Astrocyte (in vitro differentiated cells and primary cell): Measurements from ENCODE around the gene ROBO3. TPM values are rescaled to one million over a fixed set of nuclear protein-coding genes. Genes with fewer than 3 reads are reported as not detected.

Experiments
- DNase-seq: peaks from one replicate; pipeline ENCODE4 v3.0.0-alpha.2; 2010; ENCODE audit warnings: low read depth
- FAIRE-seq: peaks from 2 replicates; lab custom pipeline; 2011; peaks lifted over from hg19 to GRCh38; lab: Jason Lieb, UNC
- H2AFZ ChIP-seq: 2 replicates; pipeline ENCODE4 v1.6.0; 2012; ENCODE audit warnings: low read depth, low read length, inconsistent platforms
- H3K27ac ChIP-seq: 2 replicates; pipeline ENCODE4 v1.5.1; 2011; ENCODE audit warnings: low read depth, low read length, inconsistent platforms
- H3K27me3 ChIP-seq: 2 replicates; pipeline ENCODE4 v1.6.0; 2011; ENCODE audit warnings: low read length, inconsistent platforms; ENCODE audit not compliant: insufficient read depth
- H3K36me3 ChIP-seq: 2 replicates; pipeline ENCODE4 v1.5.1; 2011; ENCODE audit warnings: low read length, inconsistent platforms; ENCODE audit not compliant: insufficient read depth
- H3K4me1 ChIP-seq: 2 replicates; pipeline ENCODE4 v1.5.1; 2011; ENCODE audit warnings: low read length, inconsistent platforms; ENCODE audit not compliant: insufficient read depth
- H3K4me2 ChIP-seq: 2 replicates; pipeline ENCODE4 v1.6.0; 2012; ENCODE audit warnings: low read length, inconsistent platforms
- H3K4me3 ChIP-seq: 2 replicates; pipeline ENCODE4 v1.5.1; 2011; ENCODE audit warnings: low read depth, mild to moderate bottlenecking, low read length, inconsistent platforms; ENCODE audit not compliant: insufficient read depth
- H3K79me2 ChIP-seq: 2 replicates; pipeline ENCODE4 v1.6.0; 2012; ENCODE audit warnings: mild to moderate bottlenecking, low read length, inconsistent platforms; ENCODE audit not compliant: insufficient read depth
- H3K9ac ChIP-seq: 2 replicates; pipeline ENCODE4 v1.6.0; 2012; ENCODE audit warnings: mild to moderate bottlenecking, low read length, inconsistent platforms
- H3K9me3 ChIP-seq: 2 replicates; pipeline ENCODE4 v1.5.1; 2012; ENCODE audit warnings: low read depth, mild to moderate bottlenecking, low read length, inconsistent platforms; ENCODE audit not compliant: insufficient read depth
- H4K20me1 ChIP-seq: 2 replicates; pipeline ENCODE4 v1.6.0; 2012; ENCODE audit warnings: low read length, inconsistent platforms; ENCODE audit not compliant: insufficient read depth
- H3K27ac Mint-ChIP-seq: one replicate; pipeline ENCODE4 v1.8.0; 2021; ENCODE audit warnings: mild to moderate bottlenecking, mixed read lengths; ENCODE audit not compliant: unreplicated experiment
- H3K27me3 Mint-ChIP-seq: one replicate; pipeline ENCODE4 v1.8.0; 2021; ENCODE audit warnings: low read depth, mixed read lengths; ENCODE audit not compliant: unreplicated experiment
- H3K36me3 Mint-ChIP-seq: one replicate; pipeline ENCODE4 v1.8.0; 2021; ENCODE audit warnings: low read depth, mixed read lengths; ENCODE audit not compliant: unreplicated experiment
- H3K4me1 Mint-ChIP-seq: one replicate; pipeline ENCODE4 v1.8.0; 2021; ENCODE audit warnings: low read depth, mixed read lengths; ENCODE audit not compliant: unreplicated experiment
- H3K4me3 Mint-ChIP-seq: one replicate; pipeline ENCODE4 v1.8.0; 2021; ENCODE audit warnings: mild to moderate bottlenecking, moderate library complexity, mixed read lengths; ENCODE audit not compliant: unreplicated experiment
- H3K9me3 Mint-ChIP-seq: one replicate; pipeline ENCODE4 v1.8.0; 2021; ENCODE audit warnings: mild to moderate bottlenecking, mixed read lengths; ENCODE audit not compliant: unreplicated experiment
- CTCF ChIP-seq: IDR thresholded peaks from 2 replicates; pipeline ENCODE4 v1.5.1; 2011; ENCODE audit warnings: low read depth, mild to moderate bottlenecking, inconsistent platforms, low read length, moderate library complexity; ENCODE audit not compliant: insufficient read depth
- EZH2 ChIP-seq: IDR thresholded peaks from 2 replicates; pipeline ENCODE4 v1.6.1; 2012; ENCODE audit warnings: mild to moderate bottlenecking, low read length, inconsistent platforms; ENCODE audit not compliant: insufficient read depth
- total RNA-seq: library from RNA; stranded (reverse); gene quantifications from 2 replicates; pipeline ENCODE4 v1.2.1, GENCODE V29; 2021

The ROBO3 gene
- total RNA-seq, 1 donor from 2014 or later: 12.9 TPM

- H3K4me1 Mint-ChIP-seq: peaks cover 7% of the 10 kb centered on the region
- H3K27me3 Mint-ChIP-seq: peaks cover 24% of the 10 kb centered on the region
- H3K36me3 Mint-ChIP-seq: no peaks in the 10 kb centered on the region
- Histone ChIP-seq H3K4me3 (peak overlapping the region; percentile 47), H4K20me1 (no peaks in the 10 kb centered on the region), H2AFZ (peak overlapping the region; percentile 80), H3K79me2 (no peaks in the 10 kb centered on the region), H3K36me3 (no peaks in the 10 kb centered on the region), H3K27me3 (no peaks in the 10 kb centered on the region), H3K4me2 (peak overlapping the region; percentile 81), H3K9ac (peak overlapping the region; percentile 70), H3K9me3 (no peaks in the 10 kb centered on the region), H3K27ac (peak overlapping the region; percentile 19), H3K4me1 (peaks cover 4% of the 10 kb centered on the region)
- TF ChIP-seq CTCF (no peak), EZH2 (no peak)
- H3K27ac Mint-ChIP-seq: peak overlapping the region; percentile 81
- peaks cover 12% of the 10 kb centered on the region for H3K9me3 Mint-ChIP-seq
- H3K4me3 Mint-ChIP-seq: peak overlapping the region; percentile 75
- peak; percentile 25 for DNase-seq
- no peak for FAIRE-seq
Measured at GRCh38 chr11:124920870-124921609, 55.8 kb downstream of the ROBO3 start.

- H3K4me1 Mint-ChIP-seq: peaks cover 2% of the 10 kb centered on the region
Measured at GRCh38 chr11:124922831-124923230, 57.6 kb downstream of the ROBO3 start.

More at GRCh38 chr11:124922831-124923230, 57.6 kb downstream of the ROBO3 start:
- Mint-ChIP-seq H3K27me3 (peaks cover 24% of the 10 kb centered on the region), H3K4me3 (no peak overlapping the region), H3K27ac (no peak overlapping the region), H3K9me3 (peaks cover 12% of the 10 kb centered on the region), H3K36me3 (no peaks in the 10 kb centered on the region)
- Histone ChIP-seq H3K9ac (no peak overlapping the region), H3K4me1 (peaks cover 4% of the 10 kb centered on the region), H3K4me2 (no peak overlapping the region), H3K4me3 (no peak overlapping the region), H3K79me2 (no peaks in the 10 kb centered on the region), H4K20me1 (no peaks in the 10 kb centered on the region), H2AFZ (no peak overlapping the region), H3K9me3 (no peaks in the 10 kb centered on the region), H3K36me3 (no peaks in the 10 kb centered on the region), H3K27me3 (no peaks in the 10 kb centered on the region), H3K27ac (no peak overlapping the region)
- TF ChIP-seq CTCF (no peak), EZH2 (no peak)
- no peak for DNase-seq
- no peak for FAIRE-seq
